Type B pancreatic cell (in vitro differentiated cells): Measurements from ENCODE around the gene INS. TPM values are rescaled to one million over a fixed set of nuclear protein-coding genes. Genes with fewer than 3 reads are reported as not detected.
"Not testable (repeated sequence)": the region's sequence is repeated elsewhere in the genome, so short reads cannot be mapped to it uniquely, and the experiment has no call there.

Experiments
- DNase-seq: peaks from one replicate; pipeline ENCODE4 v3.0.0; 2021; ENCODE audit warnings: mixed read lengths; ENCODE audit not compliant: unreplicated experiment; ENCODE audit errors: extremely low spot score
- H3K27ac Mint-ChIP-seq: 2 replicates; pipeline ENCODE4 v1.8.0; 2021; ENCODE audit warnings: mild to moderate bottlenecking, mixed read lengths
- H3K27me3 Mint-ChIP-seq: 2 replicates; pipeline ENCODE4 v1.8.0; 2021; ENCODE audit warnings: mixed read lengths
- H3K36me3 Mint-ChIP-seq: 2 replicates; pipeline ENCODE4 v1.8.0; 2021; ENCODE audit warnings: mixed read lengths
- H3K4me1 Mint-ChIP-seq: one replicate; pipeline ENCODE4 v1.8.0; 2021; ENCODE audit warnings: mixed read lengths; ENCODE audit not compliant: unreplicated experiment
- H3K4me3 Mint-ChIP-seq: 2 replicates; pipeline ENCODE4 v1.8.0; 2021; ENCODE audit warnings: mild to moderate bottlenecking, mixed read lengths
- H3K9me3 Mint-ChIP-seq: 2 replicates; pipeline ENCODE4 v1.8.0; 2021; ENCODE audit warnings: mixed read lengths
- total RNA-seq: library from RNA; stranded (reverse); gene quantifications from 2 replicates; pipeline ENCODE4 v1.2.1, GENCODE V29; 2021; ENCODE audit warnings: low replicate concordance
- TF ChIP-seq, protein P1 (sequence below): fragments of 200-600 bp; sonication (generic); conservative IDR thresholded peaks from 2 replicates; pipeline ENCODE4 v1.5.0; 2021; ENCODE audit warnings: antibody characterized with exemption, mild to moderate bottlenecking

INS gene
- total RNA-seq, 1 donor from 2014 or later, result 1,584 TPM

GRCh38 chr11:2180347-2180746 lies 19.3 kb upstream of the INS start:
- TF ChIP-seq, protein P1, sequence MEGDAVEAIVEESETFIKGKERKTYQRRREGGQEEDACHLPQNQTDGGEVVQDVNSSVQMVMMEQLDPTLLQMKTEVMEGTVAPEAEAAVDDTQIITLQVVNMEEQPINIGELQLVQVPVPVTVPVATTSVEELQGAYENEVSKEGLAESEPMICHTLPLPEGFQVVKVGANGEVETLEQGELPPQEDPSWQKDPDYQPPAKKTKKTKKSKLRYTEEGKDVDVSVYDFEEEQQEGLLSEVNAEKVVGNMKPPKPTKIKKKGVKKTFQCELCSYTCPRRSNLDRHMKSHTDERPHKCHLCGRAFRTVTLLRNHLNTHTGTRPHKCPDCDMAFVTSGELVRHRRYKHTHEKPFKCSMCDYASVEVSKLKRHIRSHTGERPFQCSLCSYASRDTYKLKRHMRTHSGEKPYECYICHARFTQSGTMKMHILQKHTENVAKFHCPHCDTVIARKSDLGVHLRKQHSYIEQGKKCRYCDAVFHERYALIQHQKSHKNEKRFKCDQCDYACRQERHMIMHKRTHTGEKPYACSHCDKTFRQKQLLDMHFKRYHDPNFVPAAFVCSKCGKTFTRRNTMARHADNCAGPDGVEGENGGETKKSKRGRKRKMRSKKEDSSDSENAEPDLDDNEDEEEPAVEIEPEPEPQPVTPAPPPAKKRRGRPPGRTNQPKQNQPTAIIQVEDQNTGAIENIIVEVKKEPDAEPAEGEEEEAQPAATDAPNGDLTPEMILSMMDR, result no peak
- peaks cover 3% of the 10 kb centered on the region for H3K27me3 Mint-ChIP-seq
- H3K9me3 Mint-ChIP-seq, result no peaks in the 10 kb centered on the region
- no peak overlapping the region for H3K27ac Mint-ChIP-seq
- peaks cover 19% of the 10 kb centered on the region for H3K4me1 Mint-ChIP-seq
- no peak for DNase-seq
- no peaks in the 10 kb centered on the region for H3K36me3 Mint-ChIP-seq
- no peak overlapping the region for H3K4me3 Mint-ChIP-seq

GRCh38 chr11:2179516-2179915 lies 18.5 kb upstream of the INS start:
- TF ChIP-seq, protein P1, result no peak
- no peaks in the 10 kb centered on the region for H3K27me3 Mint-ChIP-seq
- DNase-seq, result no peak
- H3K4me1 Mint-ChIP-seq, result peaks cover 19% of the 10 kb centered on the region
- no peaks in the 10 kb centered on the region for H3K9me3 Mint-ChIP-seq
- H3K4me3 Mint-ChIP-seq, result no peak overlapping the region
- H3K27ac Mint-ChIP-seq, result peak overlapping the region; percentile 87
- no peaks in the 10 kb centered on the region for H3K36me3 Mint-ChIP-seq

GRCh38 chr11:2178906-2179494 lies 18.0 kb upstream of the INS start:
- H3K9me3 Mint-ChIP-seq, result no peaks in the 10 kb centered on the region
- peak overlapping the region; percentile 25 for H3K4me3 Mint-ChIP-seq
- H3K27me3 Mint-ChIP-seq, result no peaks in the 10 kb centered on the region
- peak overlapping the region; percentile 87 for H3K27ac Mint-ChIP-seq
- no peak for DNase-seq
- H3K36me3 Mint-ChIP-seq, result no peaks in the 10 kb centered on the region
- H3K4me1 Mint-ChIP-seq, result peaks cover 19% of the 10 kb centered on the region
- TF ChIP-seq, protein P1, result no peak

GRCh38 chr11:2178055-2178773 lies 17.2 kb upstream of the INS start:
- H3K9me3 Mint-ChIP-seq, DNase-seq, H3K36me3 Mint-ChIP-seq, H3K27me3 Mint-ChIP-seq: not testable (repeated sequence)
- Mint-ChIP-seq H3K4me3 (peak overlapping the region; percentile 41), H3K27ac (peak overlapping the region; percentile 87), H3K4me1 (peaks cover 17% of the 10 kb centered on the region)

DNA sequence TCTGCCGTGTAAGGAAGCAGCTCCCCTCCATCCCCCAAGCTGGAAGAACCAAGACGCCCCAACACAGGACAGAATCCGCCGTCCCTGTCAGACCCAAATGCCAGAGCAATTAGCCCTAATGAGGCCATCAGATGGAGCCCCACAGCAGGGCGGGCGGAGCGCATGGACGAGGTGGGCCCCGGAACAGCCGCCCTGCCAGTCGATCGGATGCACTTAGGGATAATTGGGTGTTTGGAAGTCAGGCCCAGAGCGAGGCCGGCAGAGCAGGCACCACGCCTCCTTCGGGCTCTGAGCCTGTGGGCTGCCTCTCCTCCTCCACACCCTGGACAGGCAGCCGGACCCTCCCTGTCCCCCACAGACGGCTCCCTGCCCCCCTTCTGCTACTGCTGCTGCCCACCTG lies 16.1 kb upstream of the INS start:
- no peaks in the 10 kb centered on the region for H3K36me3 Mint-ChIP-seq
- H3K9me3 Mint-ChIP-seq, result no peaks in the 10 kb centered on the region
- peak overlapping the region; percentile 41 for H3K27ac Mint-ChIP-seq
- no peak overlapping the region for H3K4me3 Mint-ChIP-seq
- no peak for DNase-seq
- TF ChIP-seq, protein P1, result no peak
- H3K27me3 Mint-ChIP-seq, result no peaks in the 10 kb centered on the region
- H3K4me1 Mint-ChIP-seq, result peaks cover 20% of the 10 kb centered on the region

DNA sequence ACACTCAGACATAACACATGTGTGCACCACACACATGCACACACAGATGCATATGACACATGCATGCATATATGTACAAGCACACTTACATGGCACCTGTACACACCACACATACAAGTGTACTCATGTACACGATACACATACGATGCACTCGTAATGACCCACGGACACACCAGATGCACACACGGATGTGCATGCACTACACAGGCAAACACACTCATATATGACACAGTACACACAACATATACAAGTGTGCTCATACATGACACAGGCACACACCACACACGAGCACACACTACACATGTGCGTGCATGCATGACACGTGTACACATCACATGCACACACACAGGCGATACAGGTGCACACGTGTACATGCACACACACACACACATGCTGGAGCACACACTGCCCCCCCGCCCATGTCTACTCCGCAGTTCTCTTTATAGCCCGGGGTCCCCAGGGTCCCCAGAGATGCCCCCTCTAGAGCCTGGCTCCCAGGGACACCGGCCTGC lies 15.4 kb upstream of the INS start:
- Mint-ChIP-seq H3K36me3 (no peaks in the 10 kb centered on the region), H3K4me3 (peak overlapping the region; percentile 7), H3K27ac (peak overlapping the region; percentile 41), H3K27me3 (no peaks in the 10 kb centered on the region), H3K9me3 (no peaks in the 10 kb centered on the region), H3K4me1 (peaks cover 20% of the 10 kb centered on the region)
- TF ChIP-seq, protein P1, result no peak
- no peak for DNase-seq
